ENCODE measurements around the gene HHLA2. TPM values are rescaled to one million over a fixed set of nuclear protein-coding genes. Genes with fewer than 3 reads are reported as not detected.

HHLA2 gene
- total RNA-seq, 3 donors from 2014 or later, result 0.48 to 1.8 (median 1.3) TPM

DNA sequence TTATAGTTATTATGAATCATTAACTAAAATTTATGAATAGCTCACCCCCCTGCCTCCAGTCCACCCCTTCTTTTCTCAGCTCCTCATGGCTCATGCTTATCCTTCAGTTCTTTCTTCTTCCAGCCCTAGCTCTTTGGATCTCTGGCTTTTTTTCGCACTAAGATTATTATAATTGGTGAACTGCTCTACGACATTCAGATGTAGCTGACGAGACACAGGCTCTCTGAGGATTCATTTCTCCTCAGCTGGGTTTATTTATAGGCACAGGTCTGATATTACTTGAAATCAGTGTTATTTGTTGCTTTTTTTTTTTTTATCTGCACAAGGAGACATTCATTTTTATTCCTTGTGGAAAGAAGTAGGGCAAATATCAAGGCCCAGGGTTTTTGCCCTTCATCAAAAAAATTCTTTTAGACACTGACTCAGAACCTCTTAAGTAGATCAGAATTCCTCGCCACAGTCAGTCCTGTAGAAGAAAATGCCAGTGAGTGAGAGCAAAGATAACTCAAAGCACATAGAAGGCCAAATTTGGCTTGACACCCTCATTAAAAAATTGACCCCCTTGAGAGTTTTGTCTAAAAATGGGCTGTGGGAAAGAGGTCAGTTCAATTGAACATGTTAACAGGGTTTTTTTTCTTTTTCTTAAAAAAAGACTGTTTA, 107.5 kb downstream of the HHLA2 start:
- ATAC-seq, result no peak
- Mint-ChIP-seq H3K27me3 (ENCODE audit: low read depth) (no peaks in the 10 kb centered on the region), H3K4me1 (ENCODE audit: low read depth) (peaks cover 9% of the 10 kb centered on the region), H3K4me3 (no peak overlapping the region), H3K36me3 (ENCODE audit: insufficient read depth) (no peaks in the 10 kb centered on the region), H3K9me3 (peaks cover 8% of the 10 kb centered on the region)
- no peak for DNase-seq

- H3K27me3 Mint-ChIP-seq (ENCODE audit: low read depth), result no peaks in the 10 kb centered on the region
- H3K36me3 Mint-ChIP-seq (ENCODE audit: insufficient read depth), result no peaks in the 10 kb centered on the region
- ATAC-seq, result no peak
- peaks cover 9% of the 10 kb centered on the region for H3K4me1 Mint-ChIP-seq (ENCODE audit: low read depth)
- peaks cover 8% of the 10 kb centered on the region for H3K9me3 Mint-ChIP-seq
- DNase-seq, result no peak
- no peak overlapping the region for H3K4me3 Mint-ChIP-seq
These were observed 108.0 kb downstream of the HHLA2 start for GRCh38 chr3:108404368-108404767.

DNA sequence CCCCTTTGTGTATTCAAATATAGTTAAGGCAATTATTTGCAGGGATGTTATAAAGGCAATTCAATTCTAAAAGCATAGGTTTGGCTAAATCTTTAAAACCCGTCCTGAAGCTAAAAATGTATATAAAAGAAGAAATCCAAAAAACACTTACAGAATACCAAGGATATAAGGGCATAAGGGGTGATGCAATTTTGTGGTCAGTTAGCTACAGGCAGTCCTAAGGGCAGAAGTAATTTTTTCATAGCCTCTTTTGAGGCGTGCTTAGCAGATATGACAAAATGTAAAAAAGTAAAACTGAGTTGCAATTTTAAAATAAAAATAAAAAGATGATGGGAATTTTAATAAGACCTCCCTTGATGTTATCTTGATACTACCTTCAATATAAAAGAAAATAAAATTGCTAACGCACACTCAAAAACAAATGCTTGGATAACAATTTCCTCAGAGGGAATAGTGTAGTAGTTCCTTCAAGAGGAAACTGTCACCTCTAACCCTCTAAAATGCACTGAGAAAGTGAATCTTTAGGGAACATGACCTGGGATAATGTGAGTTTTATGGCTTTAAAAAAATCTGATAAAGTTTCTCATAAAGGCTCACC, 109.8 kb downstream of the HHLA2 start:
- H3K4me1 Mint-ChIP-seq (ENCODE audit: low read depth), result peaks cover 9% of the 10 kb centered on the region
- H3K36me3 Mint-ChIP-seq (ENCODE audit: insufficient read depth), result no peaks in the 10 kb centered on the region
- H3K4me3 Mint-ChIP-seq, result no peak overlapping the region
- no peaks in the 10 kb centered on the region for H3K9me3 Mint-ChIP-seq
- ATAC-seq (peak in 1 of 2 donors; percentile 12), DNase-seq (no peak)
- H3K27me3 Mint-ChIP-seq (ENCODE audit: low read depth), result no peaks in the 10 kb centered on the region

GRCh38 chr3:108406661-108407206, 110.4 kb downstream of the HHLA2 start:
- Mint-ChIP-seq H3K9me3 (no peaks in the 10 kb centered on the region), H3K4me3 (no peak overlapping the region), H3K27me3 (ENCODE audit: low read depth) (no peaks in the 10 kb centered on the region), H3K4me1 (ENCODE audit: low read depth) (peaks cover 9% of the 10 kb centered on the region), H3K36me3 (ENCODE audit: insufficient read depth) (no peaks in the 10 kb centered on the region)
- ATAC-seq (peak in 1 of 2 donors; percentile 95), DNase-seq (no peak)

- H3K4me1 Mint-ChIP-seq (ENCODE audit: low read depth), result peaks cover 9% of the 10 kb centered on the region
- no peaks in the 10 kb centered on the region for H3K36me3 Mint-ChIP-seq (ENCODE audit: insufficient read depth)
- H3K9me3 Mint-ChIP-seq, result no peaks in the 10 kb centered on the region
- H3K27me3 Mint-ChIP-seq (ENCODE audit: low read depth), result peaks cover 3% of the 10 kb centered on the region
- ATAC-seq, result no peak
- H3K4me3 Mint-ChIP-seq, result no peak overlapping the region
- no peak for DNase-seq
These were observed 111.5 kb downstream of the HHLA2 start for GRCh38 chr3:108407886-108408285.

DNA sequence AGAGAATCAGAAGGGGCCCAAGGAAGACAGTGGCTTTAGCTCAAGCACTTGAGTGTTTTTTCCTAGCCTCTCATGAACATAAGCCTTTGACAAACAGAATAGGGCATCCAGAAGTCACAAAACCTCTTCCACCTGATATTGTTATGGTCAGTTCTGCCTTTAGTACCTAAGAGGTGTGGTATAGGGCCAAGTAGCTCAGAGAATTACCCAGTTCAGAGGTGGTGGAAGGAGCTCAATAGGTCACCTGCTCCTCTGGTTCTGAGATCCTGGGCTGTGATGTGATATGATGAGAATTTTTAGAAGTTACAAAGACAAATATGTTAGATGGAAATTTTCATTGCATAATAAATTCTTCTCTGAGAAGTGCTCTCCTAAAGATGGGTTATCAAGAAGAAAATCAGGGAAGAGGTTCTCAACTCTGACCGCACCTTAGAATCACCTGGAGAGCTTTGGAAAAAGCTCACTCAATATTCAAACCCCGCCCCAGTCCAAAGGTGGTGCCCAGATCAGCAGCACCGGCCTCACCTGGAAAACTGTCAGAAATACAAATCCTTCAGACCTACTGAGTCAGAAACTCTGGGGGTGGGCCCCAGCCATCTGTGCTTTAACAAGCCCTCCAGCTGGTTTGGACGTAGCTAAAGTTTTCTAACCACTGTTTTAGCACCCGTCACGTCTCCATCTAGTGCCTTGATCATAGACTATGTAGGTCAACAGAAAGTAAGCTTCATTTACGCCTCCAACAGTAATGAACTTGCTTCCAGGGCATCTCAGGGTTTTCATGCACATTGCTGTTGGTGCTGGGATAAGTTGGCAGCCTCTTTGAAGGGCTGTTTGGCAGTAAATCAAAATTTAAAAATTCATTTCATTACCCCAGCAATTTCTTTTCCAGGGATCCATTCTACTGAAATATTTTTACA, 112.8 kb downstream of the HHLA2 start:
- no peaks in the 10 kb centered on the region for H3K9me3 Mint-ChIP-seq
- no peaks in the 10 kb centered on the region for H3K36me3 Mint-ChIP-seq (ENCODE audit: insufficient read depth)
- H3K4me3 Mint-ChIP-seq, result no peak overlapping the region
- ATAC-seq (no peak), DNase-seq (no peak)
- H3K27me3 Mint-ChIP-seq (ENCODE audit: low read depth), result peaks cover 5% of the 10 kb centered on the region
- peaks cover 9% of the 10 kb centered on the region for H3K4me1 Mint-ChIP-seq (ENCODE audit: low read depth)

DNA sequence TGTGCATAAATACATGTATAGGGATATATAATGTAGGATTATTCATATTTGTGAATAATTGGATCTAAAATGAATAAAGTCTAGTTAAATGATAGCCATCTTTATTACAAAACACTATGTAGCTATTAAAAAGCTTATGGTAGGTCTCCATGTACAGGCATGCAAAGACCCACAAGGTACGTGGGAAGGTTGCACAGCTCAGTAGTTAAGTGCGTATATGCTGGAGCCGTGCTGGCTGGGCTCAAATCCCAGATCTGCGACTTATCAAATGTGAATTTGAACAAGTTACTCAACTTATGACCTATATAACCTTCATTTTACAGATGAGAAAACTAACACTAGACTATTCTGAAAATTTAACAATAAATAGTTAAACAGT, 113.4 kb downstream of the HHLA2 start:
- H3K27me3 Mint-ChIP-seq (ENCODE audit: low read depth), result peaks cover 5% of the 10 kb centered on the region
- no peak for ATAC-seq
- H3K36me3 Mint-ChIP-seq (ENCODE audit: insufficient read depth), result no peaks in the 10 kb centered on the region
- H3K9me3 Mint-ChIP-seq, result no peaks in the 10 kb centered on the region
- DNase-seq, result no peak
- no peak overlapping the region for H3K4me3 Mint-ChIP-seq
- H3K4me1 Mint-ChIP-seq (ENCODE audit: low read depth), result peaks cover 9% of the 10 kb centered on the region

- no peak overlapping the region for H3K4me3 Mint-ChIP-seq
- peaks cover 5% of the 10 kb centered on the region for H3K27me3 Mint-ChIP-seq (ENCODE audit: low read depth)
- no peak for ATAC-seq
- DNase-seq, result no peak
- no peaks in the 10 kb centered on the region for H3K9me3 Mint-ChIP-seq
- no peaks in the 10 kb centered on the region for H3K36me3 Mint-ChIP-seq (ENCODE audit: insufficient read depth)
- peaks cover 9% of the 10 kb centered on the region for H3K4me1 Mint-ChIP-seq (ENCODE audit: low read depth)
These were observed 114.2 kb downstream of the HHLA2 start for GRCh38 chr3:108410531-108410984.

DNA sequence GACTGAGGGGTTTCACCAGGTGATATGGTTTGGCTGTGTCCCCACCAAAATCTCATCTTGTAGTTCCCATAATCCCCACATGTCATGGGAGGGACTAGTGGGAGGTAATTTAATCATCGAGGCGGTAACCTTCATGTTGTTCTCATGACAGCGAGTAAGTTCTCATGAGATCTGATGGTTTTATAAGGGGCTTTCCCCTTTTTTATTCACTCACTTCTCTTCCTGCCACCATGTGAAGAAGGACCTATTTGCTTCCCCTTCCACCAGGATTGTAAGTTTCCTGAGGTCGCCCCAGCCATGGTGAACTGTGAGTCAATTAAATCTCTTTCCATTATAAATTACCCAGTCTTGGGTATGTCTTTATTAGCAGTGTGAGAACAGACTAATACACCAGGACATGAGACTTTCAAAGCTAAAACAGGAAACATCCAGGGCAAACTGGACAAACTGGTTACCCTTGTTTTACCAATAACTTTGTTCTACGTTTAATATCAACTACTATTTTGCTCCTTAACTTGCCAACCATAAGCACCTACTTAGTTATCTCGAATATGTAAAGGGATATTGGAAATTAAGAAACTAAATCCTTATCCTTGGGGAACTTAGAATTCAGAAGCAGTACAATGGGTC, 115.9 kb downstream of the HHLA2 start:
- H3K9me3 Mint-ChIP-seq, result no peaks in the 10 kb centered on the region
- no peaks in the 10 kb centered on the region for H3K36me3 Mint-ChIP-seq (ENCODE audit: insufficient read depth)
- H3K27me3 Mint-ChIP-seq (ENCODE audit: low read depth), result peaks cover 5% of the 10 kb centered on the region
- no peak overlapping the region for H3K4me3 Mint-ChIP-seq
- no peak for ATAC-seq
- peaks cover 4% of the 10 kb centered on the region for H3K4me1 Mint-ChIP-seq (ENCODE audit: low read depth)
- no peak for DNase-seq

- no peak for ATAC-seq
These were observed 117.7 kb downstream of the HHLA2 start for GRCh38 chr3:108414007-108414406.

DNA sequence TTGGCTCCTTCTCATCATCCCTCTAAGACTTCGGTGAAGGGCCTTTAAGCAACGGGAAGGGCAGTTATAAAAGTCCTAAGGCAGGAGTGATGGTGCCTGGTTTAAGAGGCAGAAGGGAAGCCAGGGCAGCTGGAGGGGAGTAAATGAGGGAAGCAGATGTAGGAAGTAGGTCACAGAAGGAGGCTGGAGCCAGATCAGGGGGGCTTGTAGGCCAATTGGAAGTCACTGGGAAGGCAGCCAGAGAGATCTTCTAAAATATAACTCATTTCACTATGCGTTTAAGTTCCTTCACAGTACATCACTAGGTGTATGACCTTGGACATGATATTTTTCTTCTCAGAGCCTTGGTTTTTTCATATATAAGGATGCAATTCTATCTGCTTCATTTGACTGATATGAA, 119.3 kb downstream of the HHLA2 start:
- no peak overlapping the region for H3K4me3 Mint-ChIP-seq
- no peaks in the 10 kb centered on the region for H3K9me3 Mint-ChIP-seq
- H3K36me3 Mint-ChIP-seq (ENCODE audit: insufficient read depth), result no peaks in the 10 kb centered on the region
- peaks cover 3% of the 10 kb centered on the region for H3K4me1 Mint-ChIP-seq (ENCODE audit: low read depth)
- DNase-seq (no peak), ATAC-seq (no peak)
- peaks cover 5% of the 10 kb centered on the region for H3K27me3 Mint-ChIP-seq (ENCODE audit: low read depth)

More at GRCh38 chr3:108414007-108414406, 117.7 kb downstream of the HHLA2 start:
- DNase-seq, result no peak
- no peaks in the 10 kb centered on the region for H3K36me3 Mint-ChIP-seq (ENCODE audit: insufficient read depth)
- peaks cover 3% of the 10 kb centered on the region for H3K4me1 Mint-ChIP-seq (ENCODE audit: low read depth)
- H3K27me3 Mint-ChIP-seq (ENCODE audit: low read depth), result peaks cover 5% of the 10 kb centered on the region
- no peak overlapping the region for H3K4me3 Mint-ChIP-seq
- no peaks in the 10 kb centered on the region for H3K9me3 Mint-ChIP-seq

- ATAC-seq (peak; percentile 87 to 89), DNase-seq (no peak)
- no peak overlapping the region for H3K4me3 Mint-ChIP-seq
- no peaks in the 10 kb centered on the region for H3K36me3 Mint-ChIP-seq (ENCODE audit: insufficient read depth)
- peaks cover 3% of the 10 kb centered on the region for H3K4me1 Mint-ChIP-seq (ENCODE audit: low read depth)
- H3K9me3 Mint-ChIP-seq, result no peaks in the 10 kb centered on the region
- peaks cover 5% of the 10 kb centered on the region for H3K27me3 Mint-ChIP-seq (ENCODE audit: low read depth)
These were observed 119.9 kb downstream of the HHLA2 start for GRCh38 chr3:108416111-108416869.

DNA sequence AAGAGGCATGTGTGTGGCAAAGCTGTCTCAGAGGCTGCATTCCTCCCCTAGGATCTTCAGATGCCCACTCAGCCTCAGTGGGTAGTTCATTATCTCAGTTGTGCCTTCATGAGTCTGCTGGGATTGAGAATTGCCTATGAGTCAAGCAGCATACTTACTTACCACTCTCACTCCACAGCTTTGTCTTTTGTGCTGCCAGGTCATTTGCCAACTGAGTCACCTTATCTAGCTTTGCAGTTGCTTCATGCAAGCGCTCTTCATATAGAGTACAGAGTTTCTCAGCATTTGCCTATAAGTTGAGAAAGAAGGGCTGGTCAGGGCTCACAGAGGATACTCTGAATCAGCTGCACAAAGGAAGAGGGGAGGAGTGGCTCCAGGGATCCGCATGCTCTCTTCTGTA, 124.6 kb downstream of the HHLA2 start:
- H3K4me3 Mint-ChIP-seq, result no peak overlapping the region
- ATAC-seq (peak; percentile 49 to 51), DNase-seq (no peak)
- H3K27me3 Mint-ChIP-seq (ENCODE audit: low read depth), result peaks cover 2% of the 10 kb centered on the region
- peaks cover 3% of the 10 kb centered on the region for H3K4me1 Mint-ChIP-seq (ENCODE audit: low read depth)
- H3K36me3 Mint-ChIP-seq (ENCODE audit: insufficient read depth), result no peaks in the 10 kb centered on the region
- no peaks in the 10 kb centered on the region for H3K9me3 Mint-ChIP-seq

All from activated T-cell treated with anti-CD3 and anti-CD28 coated beads, Interleukin-2, amount 50 U/mL, for 4 hours (primary cell).